COLO668 (cell line): Measurements from ENCODE around the gene ADCY5.

ENCODE experiments used
- DNase-seq: peaks from one replicate; lab custom pipeline; 2025; ENCODE audit not compliant: unreplicated experiment; lab: John Stamatoyannopoulos, UW

The ADCY5 gene

GRCh38 chr3:123410149-123410515 lies 38.8 kb downstream of the ADCY5 start:
- no peak for DNase-seq

DNA sequence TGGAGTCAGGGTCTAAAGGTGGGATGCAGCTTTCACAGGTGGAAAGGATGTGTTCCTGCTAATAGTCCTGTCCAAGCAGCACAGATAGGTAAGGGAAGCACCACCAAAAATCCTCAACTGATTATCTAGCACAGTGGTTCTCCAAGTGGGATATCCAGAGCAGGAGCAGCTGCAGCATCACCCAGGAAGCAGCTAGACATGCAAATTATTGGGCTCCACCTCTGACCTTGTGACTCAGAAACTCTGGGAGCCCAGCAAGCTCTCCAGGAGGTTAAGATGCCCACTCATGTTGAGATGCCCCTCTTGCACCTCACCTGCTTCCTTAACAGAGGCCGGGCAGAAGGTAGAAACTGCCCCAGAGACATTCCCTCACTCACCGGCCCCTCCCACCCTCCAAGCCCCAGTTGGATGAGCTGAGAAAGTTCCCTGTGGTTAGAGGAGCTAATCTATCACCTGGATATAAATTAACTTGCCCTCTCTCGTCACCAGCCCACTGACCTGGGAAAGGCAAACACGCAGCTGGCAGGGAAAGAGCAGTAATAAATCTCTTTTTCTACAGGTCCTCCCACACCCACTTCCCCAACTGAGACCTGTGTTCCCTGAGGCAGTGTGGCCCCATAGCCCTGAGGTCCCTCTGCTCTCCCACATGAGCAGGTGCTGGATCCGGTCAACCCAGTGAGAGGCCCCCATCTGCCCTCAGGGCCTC lies 39.3 kb downstream of the ADCY5 start:
- peak; percentile 83 for DNase-seq

DNA sequence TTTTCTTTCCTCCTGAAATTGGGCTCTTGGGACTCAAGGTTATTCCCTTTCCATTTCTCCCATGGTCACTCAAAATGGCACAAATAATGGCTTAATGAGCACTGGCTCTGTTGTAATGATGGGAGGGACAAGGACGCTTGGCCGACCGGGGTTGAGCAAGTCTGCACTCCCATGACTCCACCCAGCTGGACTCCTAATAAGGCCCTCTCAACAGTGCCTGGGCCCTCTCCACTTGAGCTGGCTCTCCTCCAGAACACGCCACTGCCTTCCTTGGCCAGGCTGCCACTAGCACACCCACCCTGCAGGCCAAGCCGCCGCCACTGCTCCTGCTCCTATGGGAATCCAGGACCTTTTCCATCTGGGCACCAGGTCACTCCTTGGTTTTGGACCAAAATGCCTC lies 42.3 kb downstream of the ADCY5 start:
- DNase-seq: no peak

DNA sequence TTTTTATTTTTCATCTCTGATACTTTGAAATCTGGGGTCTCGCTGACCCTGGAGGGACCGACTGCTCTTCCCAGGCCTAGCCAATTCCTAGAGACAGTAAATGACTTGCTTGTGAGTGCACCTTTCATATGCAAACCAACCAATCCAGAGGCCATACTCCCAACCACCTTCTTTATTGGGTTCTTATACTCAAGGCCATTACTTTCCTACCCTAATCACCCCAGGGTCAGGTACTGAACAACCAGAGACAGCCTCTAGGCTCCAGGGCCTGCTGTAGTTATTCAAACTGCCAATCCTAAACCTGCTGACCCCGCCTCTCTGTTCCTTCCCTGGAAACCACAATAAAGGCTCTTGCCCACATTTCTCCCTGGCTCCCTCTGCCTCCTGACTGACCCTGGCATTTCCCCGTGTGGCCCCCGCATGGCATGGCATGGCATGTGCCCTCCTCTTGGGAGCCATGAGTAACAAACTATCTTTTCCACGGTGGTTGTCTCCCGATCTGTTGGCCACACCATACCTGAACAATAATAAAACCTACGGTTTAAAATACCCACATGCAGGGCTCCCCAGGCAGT lies 42.9 kb downstream of the ADCY5 start:
- DNase-seq: no peak

DNA sequence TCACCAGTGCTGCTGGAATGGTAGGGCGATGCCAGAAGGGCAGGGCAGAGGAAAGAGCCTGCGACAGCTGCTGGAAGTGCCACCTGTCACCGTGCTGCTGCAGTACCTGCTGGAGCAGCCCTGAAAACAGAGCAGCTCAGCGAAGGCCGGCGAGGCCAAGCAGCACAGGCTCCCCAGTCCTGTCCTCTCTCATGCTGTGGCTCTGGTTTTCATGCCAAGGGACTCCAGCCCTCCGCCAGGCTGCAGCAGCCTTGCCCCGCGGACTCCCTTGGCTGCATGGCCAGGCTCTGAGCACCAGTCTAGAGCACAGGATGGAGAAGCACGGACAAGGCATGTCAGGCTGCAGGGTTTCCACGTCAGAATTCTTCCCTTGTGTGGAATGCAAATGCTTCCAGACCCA lies 43.9 kb downstream of the ADCY5 start:
- DNase-seq: peak; percentile 17

- DNase-seq: no peak
Measured at GRCh38 chr3:123404391-123404790, 44.5 kb downstream of the ADCY5 start.

DNA sequence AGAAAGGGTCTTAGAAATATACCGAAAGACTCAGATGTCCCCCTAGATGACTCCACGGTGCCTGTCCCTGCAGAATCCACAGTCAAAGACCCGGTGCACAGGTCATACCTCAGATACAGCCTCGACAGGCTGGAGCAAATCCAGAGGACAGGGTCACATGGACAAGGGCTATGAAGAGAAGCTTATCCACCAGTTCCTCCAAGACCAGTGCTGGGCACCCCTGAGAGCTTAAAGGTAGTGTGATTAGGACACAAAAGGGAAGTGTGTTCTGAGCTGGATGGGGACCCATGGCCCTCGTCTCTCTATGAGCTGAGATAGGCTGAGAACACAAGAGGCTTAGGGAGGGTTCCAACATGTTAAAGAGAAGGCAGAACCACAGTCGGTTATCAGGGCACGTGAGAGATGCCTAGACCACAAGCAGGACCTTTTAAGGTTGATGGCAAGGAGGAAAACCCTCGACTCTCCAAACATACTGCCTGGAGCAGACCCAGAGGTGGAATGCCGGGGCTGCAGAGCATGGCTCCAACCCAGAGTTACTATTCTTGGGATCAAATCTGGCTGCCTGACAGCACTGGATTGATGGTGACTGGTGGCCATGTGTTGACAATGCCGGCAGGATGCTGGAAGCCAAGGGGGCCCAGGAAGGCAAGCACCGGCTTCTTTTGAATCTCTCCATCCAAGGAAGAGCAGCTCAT lies 46.9 kb downstream of the ADCY5 start:
- DNase-seq: no peak

DNA sequence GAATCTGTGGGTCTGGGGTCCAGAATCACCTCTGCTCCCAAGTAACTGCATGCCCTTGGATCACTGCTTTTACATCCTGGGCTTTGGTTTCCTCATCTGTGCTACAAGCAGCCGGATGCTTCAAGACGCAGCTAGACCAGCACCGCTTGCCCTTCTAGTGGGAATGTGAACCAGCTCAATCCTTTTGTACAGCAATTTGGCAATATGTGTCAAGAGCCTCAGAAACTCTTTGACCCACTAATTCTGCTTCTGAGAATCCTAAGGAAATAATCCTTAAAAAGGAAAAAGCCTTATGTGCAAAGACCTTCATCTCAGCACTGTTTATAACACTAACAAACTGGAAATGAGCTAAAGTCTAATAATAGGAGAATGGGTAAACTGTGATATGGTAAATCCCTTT lies 48.7 kb downstream of the ADCY5 start:
- DNase-seq: no peak

DNA sequence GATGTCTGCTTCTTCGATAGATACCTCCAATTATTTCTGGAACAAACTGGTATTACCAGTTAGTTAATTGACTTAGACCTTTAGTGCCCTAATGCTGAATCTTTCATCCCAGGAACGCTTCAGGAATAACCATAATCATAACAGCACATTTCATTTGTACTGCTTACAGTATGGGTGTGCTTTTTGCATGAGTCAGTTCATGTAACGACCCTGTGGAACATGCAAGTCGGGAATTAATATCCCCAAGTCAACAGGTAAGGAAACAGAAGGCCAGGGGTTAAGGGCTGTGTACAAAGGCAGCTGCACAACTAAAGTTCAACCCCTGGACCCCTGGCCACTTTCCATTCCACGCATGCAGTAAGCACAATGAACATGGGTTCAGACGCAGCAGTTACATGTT lies 49.2 kb downstream of the ADCY5 start:
- no peak for DNase-seq

DNA sequence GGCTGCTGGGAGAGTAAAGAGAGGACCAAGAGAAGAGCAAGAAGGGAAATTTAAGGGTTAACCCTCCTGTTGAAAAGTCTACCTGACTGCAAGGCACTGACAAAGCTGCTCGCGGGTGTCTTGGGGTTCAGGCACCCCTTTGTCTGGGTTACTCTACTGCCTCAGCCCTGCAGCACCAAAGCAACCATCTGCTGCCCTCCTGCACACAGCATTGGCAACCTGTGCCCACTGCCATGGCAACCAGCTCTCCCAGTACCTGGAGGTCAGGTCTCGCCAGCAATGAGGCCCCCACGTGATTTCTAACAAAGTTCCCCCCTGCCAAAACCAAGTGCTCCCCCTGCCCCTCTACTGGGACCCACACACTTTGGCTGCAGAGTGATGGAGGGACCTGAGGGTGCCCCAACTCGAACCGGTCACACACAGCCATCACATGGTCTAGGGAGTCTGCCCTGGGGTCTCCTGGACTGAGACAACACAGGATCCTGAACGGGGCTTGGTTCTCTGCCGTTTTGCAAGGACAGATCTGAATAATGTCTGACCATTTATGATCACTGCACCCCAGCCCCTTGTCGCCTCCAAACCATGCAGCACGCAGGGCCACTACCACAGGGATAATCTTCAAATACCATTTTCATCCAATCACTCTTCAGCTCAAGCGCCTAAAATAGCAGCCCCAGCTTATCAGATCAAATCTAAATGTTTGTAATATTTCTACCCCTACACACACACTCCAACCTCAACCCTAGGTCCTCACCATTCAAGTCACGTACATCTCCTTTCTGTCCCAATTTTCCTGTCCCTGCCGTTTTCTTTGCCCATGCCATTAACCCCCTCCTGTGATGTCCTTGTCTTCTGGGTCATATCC lies 50.7 kb downstream of the ADCY5 start:
- DNase-seq: no peak

DNA sequence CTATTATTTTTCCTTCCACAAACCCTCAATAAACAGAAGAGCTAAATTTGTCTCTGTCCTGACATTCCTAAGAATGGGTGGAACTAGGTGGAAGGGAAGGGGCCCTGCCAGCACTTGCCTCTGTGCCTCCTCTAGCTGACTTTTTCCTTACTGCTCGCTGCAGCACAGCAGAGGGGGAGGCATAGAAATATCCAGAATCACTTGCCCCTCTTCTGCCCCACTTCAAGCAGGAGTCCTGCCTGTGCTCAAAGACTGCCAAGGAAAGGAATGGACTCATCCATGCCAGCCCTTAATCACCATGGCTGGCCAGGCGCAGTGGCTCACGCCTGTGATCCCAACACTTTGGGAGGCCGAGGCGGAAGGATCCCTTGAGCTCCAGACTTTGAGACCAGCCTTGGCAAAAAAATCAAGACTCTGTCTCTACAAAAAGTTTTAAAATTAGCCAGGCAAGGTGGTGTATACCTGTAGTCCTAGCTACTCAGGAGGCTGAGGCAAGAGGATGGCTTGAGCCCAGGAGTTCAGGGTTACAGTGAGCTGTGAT lies 51.8 kb downstream of the ADCY5 start:
- no peak for DNase-seq

DNA sequence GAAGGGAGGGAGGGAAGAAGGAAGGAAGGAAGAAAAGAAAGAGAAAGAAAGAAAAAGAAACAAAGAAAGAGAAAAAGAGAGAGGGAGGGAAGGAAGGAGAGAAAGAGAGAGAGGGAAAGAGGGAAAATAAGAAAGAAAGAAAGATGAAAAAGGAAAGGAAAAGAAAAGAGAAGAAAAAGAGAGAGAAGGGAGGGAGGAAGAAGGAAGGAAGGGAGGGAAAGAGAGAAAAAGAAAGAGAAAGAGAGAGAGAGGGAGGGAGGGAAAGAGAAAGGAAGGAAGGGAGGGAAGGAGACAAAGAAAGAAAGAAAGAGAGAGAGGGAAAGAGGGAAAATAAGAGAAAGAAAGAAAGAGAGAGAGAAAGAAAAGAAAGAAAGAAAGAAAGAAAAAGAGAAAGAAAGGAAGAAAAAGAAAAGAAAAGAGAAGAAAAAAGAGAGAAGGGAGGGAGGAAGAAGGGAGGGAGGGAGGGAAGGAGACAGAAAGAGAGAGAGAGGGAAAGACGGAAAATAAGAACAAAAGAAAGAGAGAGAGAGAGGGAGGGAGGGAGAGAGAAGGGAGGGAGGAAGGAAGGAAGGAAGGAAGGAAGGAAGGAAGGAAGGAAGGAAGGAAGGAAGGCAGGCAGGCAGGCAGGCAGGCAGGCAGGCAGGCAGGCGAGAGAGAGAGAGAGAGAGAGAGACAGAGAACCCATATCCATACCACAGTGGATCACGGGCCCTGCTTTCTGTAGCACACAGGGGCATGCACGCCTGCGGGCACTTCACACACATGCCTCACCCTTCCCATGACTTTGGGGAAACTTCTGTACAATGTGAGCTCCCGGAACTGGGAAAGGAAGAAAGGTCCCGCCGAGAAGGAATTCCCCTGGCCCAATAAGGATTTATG lies 52.5 kb downstream of the ADCY5 start:
- DNase-seq: no peak

- DNase-seq: no peak
Measured at GRCh38 chr3:123395235-123395634, 53.7 kb downstream of the ADCY5 start.

GRCh38 chr3:123394391-123395020 lies 54.4 kb downstream of the ADCY5 start:
- no peak for DNase-seq

DNA sequence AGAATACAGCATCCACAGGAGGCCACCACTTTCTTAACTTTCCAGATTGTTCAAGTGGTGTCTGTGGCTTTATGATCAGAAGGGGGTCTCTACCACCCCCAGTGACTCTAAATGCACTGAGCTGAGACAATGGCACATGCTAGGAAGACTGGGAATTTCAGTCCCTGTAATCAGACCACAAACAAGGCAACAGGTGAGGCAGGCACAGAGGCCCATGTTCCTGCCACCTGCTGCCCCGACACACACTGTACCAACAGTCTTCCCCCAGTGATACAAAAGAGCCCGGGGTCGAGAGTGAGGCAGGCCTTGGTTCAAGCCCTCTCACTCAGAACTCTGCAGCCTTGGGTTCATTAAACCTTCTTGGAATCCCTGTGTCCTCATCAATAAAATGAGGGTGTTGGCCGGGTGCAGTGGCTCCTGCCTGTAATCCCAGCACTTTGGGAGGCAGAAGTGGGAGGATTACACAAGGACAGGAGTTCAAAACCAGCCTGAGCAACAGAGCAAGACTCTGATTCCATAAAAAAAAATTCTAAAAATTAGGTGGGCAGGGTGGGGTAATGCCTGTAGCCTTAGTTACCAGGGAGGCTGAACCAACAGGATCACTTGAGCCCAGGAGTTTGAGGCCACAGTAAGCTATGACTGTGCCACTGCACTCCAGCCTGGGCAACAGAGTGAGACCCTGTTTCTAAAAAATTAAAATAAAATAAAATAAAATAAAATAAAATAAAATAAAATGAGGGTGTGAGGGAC lies 55.8 kb downstream of the ADCY5 start:
- peak; percentile 6 for DNase-seq

GRCh38 chr3:123392368-123392767 lies 56.5 kb downstream of the ADCY5 start:
- no peak for DNase-seq

DNA sequence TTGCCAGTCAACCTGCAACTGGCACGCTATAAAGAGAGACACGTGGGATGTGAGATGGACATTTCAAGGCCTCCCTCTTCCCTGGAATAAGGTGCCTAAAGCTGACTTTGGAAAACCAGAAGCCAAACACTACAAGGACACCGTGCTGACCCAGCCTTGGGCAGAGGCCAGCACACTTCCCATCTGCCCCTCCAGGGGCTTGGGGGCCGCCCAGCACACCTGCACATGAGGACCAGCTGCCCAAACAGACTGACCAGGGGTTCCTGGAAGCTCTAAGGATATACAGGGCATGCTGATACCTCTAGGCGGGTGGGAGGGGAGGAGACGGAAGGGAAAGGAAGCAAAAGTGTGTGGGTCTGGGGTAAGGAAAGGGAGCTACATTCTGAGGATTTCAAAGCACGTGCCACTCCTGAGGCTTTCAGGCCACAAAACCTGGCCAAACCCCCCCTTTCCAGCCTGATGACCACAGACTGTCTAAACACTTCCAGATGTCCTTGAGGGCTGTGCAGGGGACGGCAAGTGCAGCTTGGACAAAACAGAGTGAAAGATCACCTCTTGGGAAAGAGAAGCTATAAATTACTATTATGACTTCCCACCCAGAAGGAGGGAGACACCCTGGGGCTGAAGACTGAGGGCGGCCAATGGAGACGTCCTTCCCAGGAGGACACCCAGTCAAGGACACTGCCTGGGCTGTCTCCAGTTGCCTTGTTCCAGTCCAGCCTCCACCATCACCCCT lies 57.9 kb downstream of the ADCY5 start:
- DNase-seq: peak; percentile 36

DNA sequence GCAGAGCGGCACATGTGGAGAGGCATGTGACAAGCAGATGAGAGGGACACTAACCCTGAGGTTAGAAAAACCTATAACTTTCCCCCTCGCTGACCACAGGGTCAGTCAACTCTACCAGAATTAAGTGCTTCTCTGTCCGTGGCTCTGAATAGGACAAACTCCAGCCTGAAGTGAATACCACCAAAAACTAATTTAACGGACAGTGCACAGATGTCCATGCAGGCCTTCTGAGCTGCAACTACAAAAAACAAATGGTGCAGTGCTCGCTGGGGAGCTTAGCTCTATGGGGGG lies 59.3 kb downstream of the ADCY5 start:
- no peak for DNase-seq
